Amniotic stem cell (primary cell): ENCODE results near the gene ST3GAL6.

Source experiments
- DNase-seq: peaks from one replicate; lab custom pipeline; 2025; lab: John Stamatoyannopoulos, UW

The ST3GAL6 gene

GRCh38 chr3:98777286-98777685, 14.1 kb downstream of the ST3GAL6 start:
- DNase-seq = no peak

DNA sequence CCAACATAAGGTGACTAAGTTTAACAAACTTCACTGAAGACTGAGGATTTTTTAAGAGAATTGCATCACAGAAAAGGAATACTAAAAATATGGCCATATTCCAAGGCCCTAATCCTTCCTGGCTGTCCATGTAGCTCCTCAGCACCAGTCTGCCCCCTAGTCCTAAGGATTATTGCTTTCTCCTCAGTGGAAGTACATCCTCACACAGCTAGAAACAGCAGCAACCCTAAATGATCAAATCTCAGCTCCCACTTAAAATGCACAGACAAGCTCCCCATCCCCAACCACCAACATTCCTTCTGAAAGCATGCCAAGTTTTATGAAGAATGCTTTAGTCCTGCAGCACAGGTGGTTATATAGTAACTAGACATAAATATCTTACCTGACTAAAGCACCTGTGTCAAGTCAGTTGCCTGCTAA, 14.7 kb downstream of the ST3GAL6 start:
- no peak for DNase-seq

- DNase-seq = no peak
Measured at GRCh38 chr3:98778383-98778782, 15.2 kb downstream of the ST3GAL6 start.

GRCh38 chr3:98778852-98779413, 15.8 kb downstream of the ST3GAL6 start:
- no peak for DNase-seq

- DNase-seq = no peak
Measured at GRCh38 chr3:98779541-98780335, 16.6 kb downstream of the ST3GAL6 start.

DNA sequence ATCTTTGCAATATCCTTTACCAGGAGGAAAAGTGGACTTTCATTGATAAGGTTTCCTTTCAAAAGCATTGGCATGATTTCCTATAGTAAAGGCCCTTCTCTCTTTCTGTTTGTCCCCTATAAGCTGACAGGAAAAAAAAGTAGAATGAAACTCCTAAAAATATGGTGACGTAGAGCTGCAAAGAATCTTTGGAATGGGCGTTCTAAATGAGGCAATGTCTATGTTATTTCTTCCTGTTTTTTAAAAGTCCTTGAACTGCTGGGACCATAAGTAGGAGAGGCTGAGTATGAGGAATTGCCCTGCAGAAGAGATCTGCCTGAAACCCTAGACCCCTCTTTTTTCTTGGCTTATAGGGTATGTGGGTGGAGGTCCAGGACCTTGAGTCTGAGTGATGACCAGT, 17.2 kb downstream of the ST3GAL6 start:
- no peak for DNase-seq

DNA sequence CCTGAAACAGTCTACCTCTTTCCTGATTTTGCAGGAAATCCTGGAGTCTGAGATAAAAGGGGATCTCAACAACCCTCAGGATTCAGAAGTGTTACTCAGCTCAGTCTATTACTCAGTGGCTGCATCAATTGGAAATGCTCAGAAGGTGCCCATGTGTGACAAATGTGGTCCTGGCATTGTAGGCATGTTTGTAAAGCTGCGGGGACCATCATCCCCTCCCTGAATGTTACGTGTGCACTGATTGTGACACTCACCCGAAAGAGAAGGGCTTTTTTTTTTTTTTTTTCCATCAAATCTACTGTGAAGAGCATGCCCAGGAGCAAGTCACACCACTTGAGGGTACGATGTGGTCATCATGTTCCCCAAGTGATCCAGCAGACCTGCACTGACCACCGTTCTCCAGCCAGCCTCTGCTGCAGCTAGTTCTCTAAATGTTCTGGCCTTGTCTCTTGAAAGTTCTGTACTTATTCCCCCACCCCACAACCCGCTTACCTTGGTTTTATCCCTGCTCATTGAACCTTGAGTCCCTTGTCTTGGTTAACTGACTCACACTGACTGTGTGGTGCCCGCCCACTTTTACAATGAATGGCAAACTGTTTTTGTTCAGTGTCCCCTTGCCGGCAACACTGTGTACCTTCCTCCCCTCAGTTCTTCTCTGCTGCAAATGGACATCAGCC, 19.8 kb downstream of the ST3GAL6 start:
- no peak for DNase-seq

GRCh38 chr3:98784042-98784441, 20.9 kb downstream of the ST3GAL6 start:
- DNase-seq = no peak

- peak; percentile 58 for DNase-seq
Measured at GRCh38 chr3:98784666-98785600, 21.8 kb downstream of the ST3GAL6 start.

DNA sequence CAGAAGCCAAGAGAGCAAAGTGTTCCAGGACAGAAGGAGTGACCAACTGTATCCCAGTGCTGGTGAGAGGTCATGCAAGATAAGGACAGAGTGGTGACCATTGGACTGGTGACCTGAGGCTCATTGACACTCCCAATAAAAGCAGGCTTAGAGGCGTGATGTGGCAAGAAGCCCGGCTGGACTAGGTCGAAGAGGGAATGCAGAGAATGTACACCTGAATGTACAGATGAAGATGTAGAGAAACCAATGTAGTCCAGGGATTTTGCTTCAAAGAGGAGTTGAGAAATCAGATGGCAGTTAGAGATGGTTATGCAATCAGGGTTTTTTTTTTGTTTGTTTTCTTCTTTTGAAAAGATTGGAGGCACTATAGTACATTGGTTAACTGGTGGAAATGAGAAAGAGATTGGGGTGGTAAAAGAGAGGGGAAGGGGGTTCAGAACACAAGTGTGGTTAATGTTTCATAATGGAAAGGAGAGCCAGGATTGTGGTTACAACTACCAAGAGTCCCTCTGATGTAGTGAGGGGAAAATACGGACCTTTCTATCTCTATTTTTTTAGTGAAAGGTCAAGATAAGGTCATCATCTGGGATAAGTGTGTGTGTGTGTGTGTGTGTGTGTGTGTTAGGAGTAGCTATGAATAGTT, 23.3 kb downstream of the ST3GAL6 start:
- DNase-seq = no peak

DNA sequence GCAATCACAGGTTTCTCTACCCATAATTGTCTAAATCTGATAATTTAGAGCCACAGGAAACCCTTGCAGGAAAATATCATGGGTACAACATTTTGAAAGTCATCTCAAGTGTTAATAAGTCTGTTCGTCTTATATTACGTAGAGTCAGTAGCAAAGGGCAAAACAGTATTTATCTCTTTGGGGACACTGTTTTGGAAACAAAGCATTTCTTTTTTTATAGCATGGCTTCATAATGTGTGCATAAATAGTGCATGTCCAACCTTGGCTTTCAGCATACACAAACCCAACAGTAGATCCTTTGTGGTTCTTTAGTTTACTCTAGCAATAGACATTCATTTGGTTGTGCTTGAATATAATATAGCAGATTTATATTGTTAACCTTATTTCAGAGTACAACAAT, 24.0 kb downstream of the ST3GAL6 start:
- DNase-seq = no peak

DNA sequence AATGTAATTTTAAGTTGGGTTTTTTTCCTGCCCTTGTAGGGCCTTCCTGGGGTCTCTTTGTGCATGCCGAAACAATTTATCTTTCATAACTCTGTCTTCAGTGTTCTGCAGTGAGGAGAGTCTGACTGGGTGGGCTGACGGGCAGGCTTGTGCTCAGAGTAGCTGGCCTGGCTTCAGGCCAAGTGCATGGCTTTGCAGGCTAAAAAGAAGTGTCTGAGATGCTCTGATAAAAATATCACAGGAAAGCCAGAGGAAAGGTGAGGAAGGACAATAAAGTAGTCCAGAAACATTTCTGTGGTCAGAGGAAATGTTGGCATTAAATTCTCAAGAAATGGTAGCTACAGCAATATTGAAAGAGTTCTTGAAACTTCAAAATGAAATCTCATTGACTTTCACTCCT, 25.5 kb downstream of the ST3GAL6 start:
- no peak for DNase-seq

DNA sequence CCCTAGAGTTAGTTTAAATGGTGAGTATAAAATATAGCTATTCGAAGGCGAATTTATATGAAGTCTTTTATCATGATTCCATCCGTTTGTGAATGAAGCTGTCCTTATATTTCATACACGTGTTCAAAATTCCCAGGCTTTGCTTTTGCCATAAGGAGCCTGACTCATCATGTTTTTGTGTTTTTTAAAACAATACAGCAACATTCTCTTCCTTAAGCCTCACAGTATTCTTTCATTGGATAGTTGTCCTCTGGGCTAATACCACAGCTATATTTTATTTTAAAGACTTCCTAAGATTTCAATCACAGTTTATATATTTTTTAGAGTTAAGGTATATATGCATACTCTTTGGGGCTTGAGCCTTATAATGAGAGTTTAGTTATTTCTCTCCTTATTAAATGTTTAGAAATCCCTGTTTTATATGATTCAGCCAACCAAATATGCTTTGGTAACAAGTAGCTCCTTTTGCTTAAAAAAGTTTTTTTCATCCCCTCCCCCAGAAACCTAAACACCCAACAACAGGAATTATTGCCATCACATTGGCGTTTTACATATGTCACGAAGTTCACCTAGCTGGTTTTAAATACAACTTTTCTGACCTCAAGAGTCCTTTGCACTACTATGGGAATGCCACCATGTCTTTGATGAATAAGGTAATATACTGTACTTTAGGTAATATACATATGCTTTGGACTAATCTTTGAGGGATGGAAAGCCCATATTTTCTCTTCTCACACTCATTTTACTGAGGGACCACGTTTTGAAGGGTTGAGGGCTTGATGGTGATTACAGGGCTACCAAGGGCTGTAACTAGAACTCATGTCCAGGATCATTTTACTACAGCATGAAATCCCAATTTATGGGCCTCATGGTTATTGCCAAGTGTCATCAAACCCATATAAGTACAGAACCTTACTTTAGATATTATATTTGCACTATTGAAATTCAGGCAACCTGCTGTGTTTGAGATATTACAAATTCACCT, 28.5 kb downstream of the ST3GAL6 start:
- DNase-seq = no peak

GRCh38 chr3:98793971-98794370, 30.8 kb downstream of the ST3GAL6 start:
- no peak for DNase-seq

GRCh38 chr3:98796334-98796733, 33.2 kb downstream of the ST3GAL6 start:
- no peak for DNase-seq

GRCh38 chr3:98797905-98798304, 34.8 kb downstream of the ST3GAL6 start:
- no peak for DNase-seq

- DNase-seq = no peak
Measured at GRCh38 chr3:98798820-98799219, 35.7 kb downstream of the ST3GAL6 start.

- DNase-seq = no peak
Measured at GRCh38 chr3:98799479-98799878, 36.3 kb downstream of the ST3GAL6 start.

DNA sequence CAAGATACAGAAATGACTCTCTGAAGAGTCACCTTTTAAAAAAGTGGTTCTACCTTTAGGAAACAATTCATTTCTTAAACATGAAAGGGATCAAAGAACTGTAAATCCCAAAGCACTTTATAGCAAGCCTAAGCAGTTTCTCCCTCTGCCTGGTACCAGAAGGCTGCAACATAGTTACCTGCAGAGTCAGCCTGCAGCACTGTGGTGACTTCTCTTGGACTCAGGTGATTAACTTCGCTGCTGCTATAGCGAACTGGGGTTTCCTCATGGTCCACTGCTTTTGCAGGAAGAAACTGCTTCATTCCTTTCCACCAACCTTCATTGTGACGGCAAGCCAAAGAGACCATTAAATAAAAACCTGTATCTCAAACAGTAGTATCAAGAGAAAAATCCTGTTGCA, 37.3 kb downstream of the ST3GAL6 start:
- no peak for DNase-seq

DNA sequence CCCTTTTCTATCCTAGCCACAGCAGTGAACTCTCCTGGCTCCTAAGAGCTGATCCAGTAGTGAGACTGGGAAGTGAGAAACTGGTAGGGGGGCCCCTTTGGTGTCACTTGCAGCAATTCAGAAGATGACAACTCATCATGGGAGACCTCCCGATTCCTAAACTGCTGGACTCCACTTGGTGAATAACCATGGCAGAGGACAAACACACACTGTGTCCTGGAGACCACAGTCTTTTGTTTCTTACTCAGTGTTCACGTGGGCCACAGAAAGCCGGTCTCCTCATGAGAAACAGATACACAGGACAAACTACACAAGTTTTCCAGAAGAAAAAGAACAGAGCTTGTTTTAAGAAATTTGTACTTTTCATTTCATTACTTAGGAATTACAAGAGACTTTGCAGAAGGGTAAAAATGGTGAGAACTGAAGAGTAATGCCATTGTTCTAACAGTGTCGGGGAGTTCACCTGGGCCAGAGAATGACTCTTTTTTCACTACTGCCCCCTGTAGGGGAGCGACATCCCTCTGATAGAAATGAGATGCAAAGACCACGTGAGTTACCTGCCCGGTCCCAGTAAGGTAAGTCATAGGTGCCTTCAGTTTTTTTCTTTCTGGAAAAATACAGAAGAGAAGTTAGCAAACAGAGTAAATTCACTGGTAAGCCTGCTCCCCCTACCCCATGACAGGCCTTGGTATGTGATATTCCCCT, 38.1 kb downstream of the ST3GAL6 start:
- no peak for DNase-seq
